Keratinocyte (primary cell): Measurements from ENCODE around the gene DENND1A. TPM values are rescaled to one million over a fixed set of nuclear protein-coding genes. Genes with fewer than 3 reads are reported as not detected.

Source experiments
- DNase-seq: peaks from one replicate; pipeline ENCODE4 v3.0.0-alpha.2; 2011; ENCODE audit warnings: low read depth, missing footprints, low spot score
- FAIRE-seq: peaks from 2 replicates; lab custom pipeline; 2011; peaks lifted over from hg19 to GRCh38; lab: Jason Lieb, UNC
- H2AFZ ChIP-seq: 2 replicates; pipeline ENCODE4 v1.6.0; 2012; ENCODE audit warnings: low read length, control low read depth, inconsistent platforms; ENCODE audit not compliant: control insufficient read depth
- H3K27ac ChIP-seq: 2 replicates; pipeline ENCODE4 v1.5.1; 2011; ENCODE audit warnings: low read length; ENCODE audit not compliant: control insufficient read depth, insufficient read depth
- H3K27me3 ChIP-seq: 3 replicates; pipeline ENCODE4 v1.6.0; 2011; ENCODE audit warnings: low read length; ENCODE audit not compliant: control insufficient read depth, insufficient read depth; ENCODE audit errors: extremely low read depth
- H3K36me3 ChIP-seq, 2 experiments: 2 replicates in 1 of 2; 3 replicates in 1 of 2; pipeline ENCODE4 v1.5.1; 2011; ENCODE audit warnings: low read length in 2 of 2, mild to moderate bottlenecking in 1 of 2; ENCODE audit not compliant: control insufficient read depth in 2 of 2, insufficient read depth in 2 of 2; ENCODE audit errors: extremely low read depth in 1 of 2
- H3K4me1 ChIP-seq: 3 replicates; pipeline ENCODE4 v1.5.1; 2011; ENCODE audit warnings: low read length; ENCODE audit not compliant: control insufficient read depth, insufficient read depth; ENCODE audit errors: extremely low read depth
- H3K4me2 ChIP-seq: 3 replicates; pipeline ENCODE4 v1.6.0; 2011; ENCODE audit warnings: low read depth, low read length; ENCODE audit not compliant: control insufficient read depth, insufficient read depth; ENCODE audit errors: extremely low read depth
- H3K4me3 ChIP-seq, 3 experiments: fragments of 200-600 bp in 1 of 3; sonication (generic) in 1 of 3; 2 replicates in 2 of 3; 3 replicates in 1 of 3; pipeline ENCODE4 v1.5.1; 2011 to 2016; ENCODE audit warnings: low read length in 3 of 3, mild to moderate bottlenecking in 3 of 3, control low read depth in 2 of 3, inconsistent platforms in 1 of 3, low read depth in 1 of 3, mixed read lengths in 1 of 3, mixed run types in 1 of 3, moderate library complexity in 1 of 3; ENCODE audit not compliant: control insufficient read depth in 2 of 3, insufficient read depth in 2 of 3; ENCODE audit errors: extremely low read depth in 1 of 3
- H3K79me2 ChIP-seq: 2 replicates; pipeline ENCODE4 v1.6.0; 2012; ENCODE audit warnings: low read length; ENCODE audit not compliant: control insufficient read depth, insufficient read depth
- H3K9ac ChIP-seq: 3 replicates; pipeline ENCODE4 v1.6.0; 2011; ENCODE audit warnings: low read length; ENCODE audit not compliant: control insufficient read depth, insufficient read depth; ENCODE audit errors: extremely low read depth
- H3K9me1 ChIP-seq: 3 replicates; pipeline ENCODE4 v1.6.0; 2011; ENCODE audit warnings: low read length; ENCODE audit not compliant: control insufficient read depth, insufficient read depth; ENCODE audit errors: extremely low read depth
- H3K9me3 ChIP-seq: 2 replicates; pipeline ENCODE4 v1.5.1; 2012; ENCODE audit warnings: low read depth, low read length; ENCODE audit not compliant: control insufficient read depth
- H4K20me1 ChIP-seq: 3 replicates; pipeline ENCODE4 v1.6.0; 2011; ENCODE audit warnings: low read length; ENCODE audit not compliant: control insufficient read depth, insufficient read depth; ENCODE audit errors: extremely low read depth
- EZH2 ChIP-seq: IDR thresholded peaks from one replicate; pipeline ENCODE4 v1.6.1; 2012; ENCODE audit warnings: inconsistent platforms, mild to moderate bottlenecking, low read length, moderate library complexity
- dilution Hi-C: fragments of 300-500 bp; cut with MboI; formaldehyde crosslinking; loops from one replicate; pipeline ENCODE4 v1.7.0; 2020; ENCODE audit warnings: low sequenced_read_pairs; ENCODE audit not compliant: extremely low pct_ligation_motif_present
- polyA plus RNA-seq, 5 experiments: library from polyadenylated mRNA; depleted of rRNA in 3 of 5; stranded (reverse) in 3 of 5; stranded (forward) in 1 of 5; unstranded in 1 of 5; fragments of >200 nt; gene quantifications; 1 replicate in 1 of 5; 2 replicates in 3 of 5; 3 replicates in 1 of 5; pipeline versions ENCODE4 v1.2.1 to v1.2.3, GENCODE V29; 2011 to 2012; ENCODE audit warnings: missing spikeins in 2 of 5, low read depth in 1 of 5, low replicate concordance in 1 of 5
- TF ChIP-seq, protein P1 (sequence below), 3 experiments: IDR thresholded peaks in 1 of 3; conservative IDR thresholded peaks in 1 of 3; optimal IDR thresholded peaks in 1 of 3; 2 replicates in 2 of 3; 3 replicates in 1 of 3; pipeline versions ENCODE3 to v1.5.1; 2011; ENCODE audit warnings: low read length in 3 of 3, mild to moderate bottlenecking in 3 of 3, moderate library complexity in 2 of 3, control low read depth in 1 of 3, inconsistent platforms in 1 of 3; ENCODE audit not compliant: insufficient read depth in 2 of 3; ENCODE audit errors: extremely low read depth in 1 of 3

The DENND1A gene
- polyA plus RNA-seq, 1 donor (not counting 4 experiments of a cell fraction or from before 2014, with no cell fraction given) = 13.0 TPM

DNA sequence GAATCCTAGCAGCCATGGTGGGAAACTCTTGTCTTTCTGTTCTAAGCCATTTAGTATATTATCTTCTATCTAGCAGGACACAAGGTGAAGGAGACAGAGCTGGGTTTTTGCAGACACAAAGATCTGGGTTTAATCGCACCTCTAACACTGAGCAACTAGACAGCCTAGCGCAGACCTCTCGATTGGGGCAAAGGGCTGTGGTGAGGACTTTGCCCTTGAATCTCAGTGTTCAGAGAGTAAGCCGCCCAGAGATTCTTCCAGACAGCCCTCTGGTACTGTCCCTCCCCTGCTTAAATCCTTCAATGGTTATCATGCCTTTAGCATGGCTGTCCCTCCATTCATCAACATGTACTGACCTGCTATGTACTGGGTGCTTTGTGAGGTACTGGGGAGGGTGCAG, 445.8 kb downstream of the DENND1A start:
- Histone ChIP-seq H3K9me1 (no peaks in the 10 kb centered on the region), H3K4me3 (no peak overlapping the region), H3K4me2 (no peak overlapping the region), H3K9ac (no peak overlapping the region), H4K20me1 (peaks cover 3% of the 10 kb centered on the region), H3K36me3 (no peaks in the 10 kb centered on the region), H3K27ac (no peak overlapping the region), H3K4me1 (no peaks in the 10 kb centered on the region), H2AFZ (no peak overlapping the region), H3K79me2 (no peaks in the 10 kb centered on the region), H3K27me3 (no peaks in the 10 kb centered on the region), H3K9me3 (no peaks in the 10 kb centered on the region)
- no peak for DNase-seq
- FAIRE-seq = no peak
- dilution Hi-C loops = no loop called here
- TF ChIP-seq, protein P1, sequence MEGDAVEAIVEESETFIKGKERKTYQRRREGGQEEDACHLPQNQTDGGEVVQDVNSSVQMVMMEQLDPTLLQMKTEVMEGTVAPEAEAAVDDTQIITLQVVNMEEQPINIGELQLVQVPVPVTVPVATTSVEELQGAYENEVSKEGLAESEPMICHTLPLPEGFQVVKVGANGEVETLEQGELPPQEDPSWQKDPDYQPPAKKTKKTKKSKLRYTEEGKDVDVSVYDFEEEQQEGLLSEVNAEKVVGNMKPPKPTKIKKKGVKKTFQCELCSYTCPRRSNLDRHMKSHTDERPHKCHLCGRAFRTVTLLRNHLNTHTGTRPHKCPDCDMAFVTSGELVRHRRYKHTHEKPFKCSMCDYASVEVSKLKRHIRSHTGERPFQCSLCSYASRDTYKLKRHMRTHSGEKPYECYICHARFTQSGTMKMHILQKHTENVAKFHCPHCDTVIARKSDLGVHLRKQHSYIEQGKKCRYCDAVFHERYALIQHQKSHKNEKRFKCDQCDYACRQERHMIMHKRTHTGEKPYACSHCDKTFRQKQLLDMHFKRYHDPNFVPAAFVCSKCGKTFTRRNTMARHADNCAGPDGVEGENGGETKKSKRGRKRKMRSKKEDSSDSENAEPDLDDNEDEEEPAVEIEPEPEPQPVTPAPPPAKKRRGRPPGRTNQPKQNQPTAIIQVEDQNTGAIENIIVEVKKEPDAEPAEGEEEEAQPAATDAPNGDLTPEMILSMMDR (optimal IDR thresholded peaks at IDR 0.05 in 1 of 3, IDR thresholded peaks at IDR 0.05 in 1 of 3, conservative IDR thresholded peaks at IDR 0.05 in 1 of 3; ENCODE audit: extremely low read depth in 1 of 3, insufficient read depth in 2 of 3, low read length in 3 of 3) = no peak
- no peak for TF ChIP-seq EZH2

GRCh38 chr9:123483191-123483803, 446.6 kb downstream of the DENND1A start:
- no peak overlapping the region for H3K27ac ChIP-seq
- dilution Hi-C loops = no loop called here
- H2AFZ ChIP-seq = no peak overlapping the region
- H4K20me1 ChIP-seq = peaks cover 3% of the 10 kb centered on the region
- H3K4me1 ChIP-seq = no peaks in the 10 kb centered on the region
- TF ChIP-seq, protein P1 (optimal IDR thresholded peaks at IDR 0.05 in 1 of 3, IDR thresholded peaks at IDR 0.05 in 1 of 3, conservative IDR thresholded peaks at IDR 0.05 in 1 of 3; ENCODE audit: extremely low read depth in 1 of 3, insufficient read depth in 2 of 3, low read length in 3 of 3) = no peak
- no peak for TF ChIP-seq EZH2
- no peaks in the 10 kb centered on the region for H3K27me3 ChIP-seq
- H3K9ac ChIP-seq = no peak overlapping the region
- H3K36me3 ChIP-seq = no peaks in the 10 kb centered on the region
- no peak overlapping the region for H3K4me3 ChIP-seq
- H3K9me1 ChIP-seq = no peaks in the 10 kb centered on the region
- H3K4me2 ChIP-seq = no peak overlapping the region
- no peak for DNase-seq
- FAIRE-seq = no peak
- no peaks in the 10 kb centered on the region for H3K9me3 ChIP-seq
- no peaks in the 10 kb centered on the region for H3K79me2 ChIP-seq
